Testis (tissue), 2 donors: ENCODE data around the gene DENND2A.

Experiments used
- POLR2A ChIP-seq: fragments of 450-650 bp; IDR thresholded peaks from one replicate; pipeline ENCODE4 v1.6.1; 2017; ENCODE audit warnings: antibody characterized with exemption, mild to moderate bottlenecking, moderate library complexity
- TF ChIP-seq, protein P1 (sequence below), 3 experiments: fragments of 450-650 bp in 2 of 3; fragments of 200-600 bp in 1 of 3; sonication (generic) in 1 of 3; IDR thresholded peaks; one replicate each; pipeline ENCODE4 v1.5.1; 2016 to 2019; ENCODE audit warnings: antibody characterized with exemption in 3 of 3, mild to moderate bottlenecking in 2 of 3, moderate library complexity in 1 of 3

GRCh38 chr7:140604076-140604475 is 36.5 kb downstream of the DENND2A start:
- TF ChIP-seq, protein P1, sequence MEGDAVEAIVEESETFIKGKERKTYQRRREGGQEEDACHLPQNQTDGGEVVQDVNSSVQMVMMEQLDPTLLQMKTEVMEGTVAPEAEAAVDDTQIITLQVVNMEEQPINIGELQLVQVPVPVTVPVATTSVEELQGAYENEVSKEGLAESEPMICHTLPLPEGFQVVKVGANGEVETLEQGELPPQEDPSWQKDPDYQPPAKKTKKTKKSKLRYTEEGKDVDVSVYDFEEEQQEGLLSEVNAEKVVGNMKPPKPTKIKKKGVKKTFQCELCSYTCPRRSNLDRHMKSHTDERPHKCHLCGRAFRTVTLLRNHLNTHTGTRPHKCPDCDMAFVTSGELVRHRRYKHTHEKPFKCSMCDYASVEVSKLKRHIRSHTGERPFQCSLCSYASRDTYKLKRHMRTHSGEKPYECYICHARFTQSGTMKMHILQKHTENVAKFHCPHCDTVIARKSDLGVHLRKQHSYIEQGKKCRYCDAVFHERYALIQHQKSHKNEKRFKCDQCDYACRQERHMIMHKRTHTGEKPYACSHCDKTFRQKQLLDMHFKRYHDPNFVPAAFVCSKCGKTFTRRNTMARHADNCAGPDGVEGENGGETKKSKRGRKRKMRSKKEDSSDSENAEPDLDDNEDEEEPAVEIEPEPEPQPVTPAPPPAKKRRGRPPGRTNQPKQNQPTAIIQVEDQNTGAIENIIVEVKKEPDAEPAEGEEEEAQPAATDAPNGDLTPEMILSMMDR (IDR thresholded peaks at IDR 0.05) = no peak
- TF ChIP-seq POLR2A = no peak
